ENCODE data around the gene ZNF710. TPM values are rescaled to one million over a fixed set of nuclear protein-coding genes. Genes with fewer than 3 reads are reported as not detected.
A peak's percentile ranks its signal among the peaks of the same experiment; 100 is the strongest.

The ZNF710 gene
- total and polyA plus RNA-seq, 2 of the 4 experiments (the other 2 are of a cell fraction), result 7.6 to 8.2 TPM

DNA sequence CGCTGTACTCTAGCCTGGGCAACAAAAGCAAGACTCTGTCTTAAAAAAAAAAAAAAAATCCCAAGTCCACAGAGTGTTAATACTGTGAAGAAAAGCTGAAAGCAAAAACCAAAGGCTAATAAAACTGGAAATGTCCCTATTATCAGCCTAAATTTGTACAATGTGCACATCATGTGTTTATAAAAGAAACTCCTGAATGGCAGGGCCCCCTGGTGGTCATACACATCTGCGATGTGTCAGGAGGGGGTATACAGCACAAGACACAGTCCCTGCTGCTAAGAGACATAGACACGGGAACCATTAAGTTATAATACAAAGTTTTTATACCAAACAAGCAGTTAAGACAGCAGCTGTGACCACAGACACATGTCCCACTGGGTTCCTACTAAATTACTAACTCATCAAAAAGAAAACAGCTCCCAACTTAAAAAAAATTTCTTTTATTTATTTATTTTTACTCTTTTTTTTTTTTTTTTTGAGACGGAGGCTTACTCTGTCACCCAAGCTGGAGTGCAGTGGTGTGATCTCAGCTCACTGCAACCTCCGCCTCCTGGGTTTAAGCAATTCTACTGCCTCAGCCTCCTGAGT, 70.2 kb downstream of the ZNF710 start:
- intact Hi-C loops (cut with micrococcal nuclease) (loop anchor here (1.0 to 5.0 kb wide), 5 partner anchors 67 to 331 kb away; partner anchors contain the start of gene ARPIN), dilution Hi-C loops (cut with HindIII; ENCODE audit: low sequenced_read_pairs, unreplicated experiment) (no loop called here), in situ Hi-C loops (cut with MboI; ENCODE audit: low sequenced_read_pairs) (loop anchor here (5.0 to 10.0 kb wide), 2 partner anchors 174 to 317 kb away; partner anchors contain the start of gene MESP1)
- WGBS, 2 experiments (ENCODE audit: extremely low coverage in 2 of 2, insufficient read length in 1 of 2), result no CpG with 5 or more reads among the region's 5 CpGs
- no peak overlapping the region for H3K9ac ChIP-seq (ENCODE audit: low read depth, low read length)
- no peak overlapping the region for H2AK5ac ChIP-seq (ENCODE audit: low read depth, low read length)
- H3K56ac ChIP-seq (ENCODE audit: extremely low read depth, insufficient read depth, low read length), result no peak overlapping the region
- H3K23ac ChIP-seq (ENCODE audit: low read depth, low read length), result no peak overlapping the region
- H3K36me3 ChIP-seq (ENCODE audit: control insufficient read depth, insufficient read depth, low read length), result peaks cover 38% of the 10 kb centered on the region
- H3K14ac ChIP-seq (replicated peaks; ENCODE audit: low read depth, low read length), result no peak overlapping the region
- H4K91ac ChIP-seq (ENCODE audit: insufficient read depth, low read depth, low read length), result no peak overlapping the region
- TF ChIP-seq SMC3 (IDR thresholded peaks at IDR 0.05; ENCODE audit: low read depth, low read length) (peak; percentile 95), BHLHE40 (IDR thresholded peaks at IDR 0.05; ENCODE audit: low read depth, low read length) (0 out of 2 replicates have a peak, but pooled peaks have one; percentile 21), MAZ (IDR thresholded peaks at IDR 0.05; ENCODE audit: borderline replicate concordance, low read depth, low read length) (peak; percentile 76; the same call in 1 of the 2 replicates), CTCF (conservative IDR thresholded peaks at IDR 0.05; ENCODE audit: low read depth, low read length) (peak; percentile 87), ELK1 (IDR thresholded peaks at IDR 0.05; ENCODE audit: borderline replicate concordance, low read depth, low read length) (no peak), MAFK (IDR thresholded peaks at IDR 0.05; ENCODE audit: low read depth, low read length) (no peak), RFX5 (IDR thresholded peaks at IDR 0.05; ENCODE audit: low read depth, low read length) (no peak), RAD21 (IDR thresholded peaks at IDR 0.05; ENCODE audit: low read length) (peak; percentile 81), MXI1 (IDR thresholded peaks at IDR 0.05; ENCODE audit: borderline replicate concordance, low read depth, low read length) (peak; percentile 56; the same call in 1 of the 2 replicates), POLR2A (IDR thresholded peaks at IDR 0.05; ENCODE audit: low read depth, low read length) (no peak)
- TF ChIP-seq, protein P1, sequence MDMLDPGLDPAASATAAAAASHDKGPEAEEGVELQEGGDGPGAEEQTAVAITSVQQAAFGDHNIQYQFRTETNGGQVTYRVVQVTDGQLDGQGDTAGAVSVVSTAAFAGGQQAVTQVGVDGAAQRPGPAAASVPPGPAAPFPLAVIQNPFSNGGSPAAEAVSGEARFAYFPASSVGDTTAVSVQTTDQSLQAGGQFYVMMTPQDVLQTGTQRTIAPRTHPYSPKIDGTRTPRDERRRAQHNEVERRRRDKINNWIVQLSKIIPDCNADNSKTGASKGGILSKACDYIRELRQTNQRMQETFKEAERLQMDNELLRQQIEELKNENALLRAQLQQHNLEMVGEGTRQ (IDR thresholded peaks at IDR 0.05; ENCODE audit: low read depth, low read length), result no peak
- H3K4me1 ChIP-seq (ENCODE audit: control insufficient read depth, insufficient read depth, low read length), result no peaks in the 10 kb centered on the region
- no peak overlapping the region for H2BK20ac ChIP-seq (ENCODE audit: low read depth, low read length)
- no peak overlapping the region for H2AFZ ChIP-seq (replicated peaks; ENCODE audit: low read length, poor library complexity)
- H2AK9ac ChIP-seq (replicated peaks; ENCODE audit: low read depth, low read length, poor library complexity), result no peak overlapping the region
- no peaks in the 10 kb centered on the region; the same call in 1 of the 2 replicates for H4K20me1 ChIP-seq (ENCODE audit: insufficient read depth, low read length)
- H2BK5ac ChIP-seq (ENCODE audit: low read depth, low read length, poor library complexity, severe bottlenecking), result no peak overlapping the region
- no TSS peak for BruUV-seq (replicated peaks)
- ChIA-PET POLR2A (ENCODE audit: unreplicated experiment) (interaction anchor here (0.7 kb wide), 1 partner anchor 102 kb away, joined by 3 read pairs; no protein-coding TSS in a partner anchor), CTCF (interaction anchor here (0.6 to 1.4 kb wide), 7 partner anchors 10 to 173 kb away, joined by 3 to 5 read pairs (median 4); no protein-coding TSS in a partner anchor)
- no peak overlapping the region for H3K4me3 ChIP-seq (ENCODE audit: insufficient read depth, low read depth, low read length)
- no peak overlapping the region for H3K27ac ChIP-seq (ENCODE audit: insufficient read depth, low read length)
- H3K4ac ChIP-seq (ENCODE audit: low read depth, low read length), result no peak overlapping the region
- H2BK15ac ChIP-seq (ENCODE audit: low read depth, low read length), result no peak overlapping the region
- H3K18ac ChIP-seq (ENCODE audit: low read depth, low read length), result no peak overlapping the region
- ATAC-seq (ENCODE audit: low read depth), result peak; percentile 92
- H2BK120ac ChIP-seq (ENCODE audit: low read depth, low read length), result no peak overlapping the region
- H3K4me2 ChIP-seq (ENCODE audit: low read depth, low read length), result no peak overlapping the region
- H4K5ac ChIP-seq (ENCODE audit: low read depth, low read length), result no peak overlapping the region
- H3K79me1 ChIP-seq (ENCODE audit: low read depth in 1 of 2, low read length in 2 of 2), result peaks cover 3 to 16% of the 10 kb centered on the region in 2 experiments; a peak in 3 of 4 replicates
- H3K27me3 ChIP-seq (ENCODE audit: control insufficient read depth, insufficient read depth, low read length), result no peaks in the 10 kb centered on the region
- no peak overlapping the region for H4K8ac ChIP-seq (ENCODE audit: low read depth in 2 of 2, low read length in 2 of 2)
- H3K9me1 ChIP-seq (ENCODE audit: insufficient read depth, low read length), result no peaks in the 10 kb centered on the region
- peak; percentile 87 for DNase-seq
- H3K9me3 ChIP-seq (ENCODE audit: control insufficient read depth, insufficient read depth, low read length), result no peaks in the 10 kb centered on the region
